Cardiac fibroblast (primary cell): ENCODE data around the gene PRKG1.

ENCODE experiments used
- DNase-seq, 2 donors: peaks; one replicate each; pipeline versions ENCODE4 v3.0.0 to v3.0.0-alpha.2; 2010; ENCODE audit warnings: low read depth in 2 of 2
- H3K4me3 ChIP-seq, 2 donors: replicated peaks in 1 of 2; 1 replicate in 1 of 2; 2 replicates in 1 of 2; pipeline ENCODE4 v1.5.1; 2011; ENCODE audit warnings: low read depth in 2 of 2, low read length in 2 of 2, mild to moderate bottlenecking in 2 of 2, moderate library complexity in 1 of 2
- CTCF ChIP-seq: IDR thresholded peaks from one replicate; pipeline ENCODE4 v1.5.1; 2011; ENCODE audit warnings: low read depth, mild to moderate bottlenecking, low read length, inconsistent platforms

The PRKG1 gene

GRCh38 chr10:51318399-51319172 is 244.3 kb downstream of the PRKG1 start:
- DNase-seq, result no peak
- no peak overlapping the region for H3K4me3 ChIP-seq
- TF ChIP-seq CTCF, result no peak

GRCh38 chr10:51319173-51319435 is 244.8 kb downstream of the PRKG1 start:
- peak in 1 of 2 donors; percentile 38 for DNase-seq
- no peak for TF ChIP-seq CTCF
- H3K4me3 ChIP-seq, result no peak overlapping the region

- TF ChIP-seq CTCF, result no peak
- DNase-seq, result no peak
- no peak overlapping the region for H3K4me3 ChIP-seq
Measured at GRCh38 chr10:51321300-51321699, 247.0 kb downstream of the PRKG1 start.

GRCh38 chr10:51321980-51322379 is 247.7 kb downstream of the PRKG1 start:
- no peak for TF ChIP-seq CTCF
- no peak overlapping the region for H3K4me3 ChIP-seq
- DNase-seq, result peak in 1 of 2 donors; percentile 39

GRCh38 chr10:51325649-51326048 is 251.4 kb downstream of the PRKG1 start:
- TF ChIP-seq CTCF, result no peak
- no peak overlapping the region for H3K4me3 ChIP-seq
- no peak for DNase-seq

- no peak for DNase-seq
- TF ChIP-seq CTCF, result no peak
- no peak overlapping the region for H3K4me3 ChIP-seq
Measured at GRCh38 chr10:51326174-51326573, 251.9 kb downstream of the PRKG1 start.

- TF ChIP-seq CTCF, result no peak
Measured at GRCh38 chr10:51327432-51327831, 253.1 kb downstream of the PRKG1 start.

More at GRCh38 chr10:51327432-51327831, 253.1 kb downstream of the PRKG1 start:
- DNase-seq, result no peak
- no peak overlapping the region for H3K4me3 ChIP-seq
